Uterus (tissue), 4 donors: ENCODE measurements around the gene PRRC2B. TPM values are rescaled to one million over a fixed set of nuclear protein-coding genes. Genes with fewer than 3 reads are reported as not detected.

Experiments
- DNase-seq, 2 donors: peaks; one replicate each; pipeline ENCODE4 v3.0.0-alpha.2; 2019 to 2020
- H3K27ac ChIP-seq, 2 donors: fragments of 200-600 bp; sonication (generic); 1 replicate in 1 of 2; 2 replicates in 1 of 2; pipeline ENCODE4 v1.5.1; 2016 to 2018
- H3K27me3 ChIP-seq, 2 donors: fragments of 200-600 bp; sonication (generic); one replicate each; pipeline ENCODE4 v1.5.1; 2018 to 2019; ENCODE audit warnings: control low read depth in 1 of 2
- H3K36me3 ChIP-seq, 2 donors: fragments of 200-600 bp; sonication (generic); one replicate each; pipeline ENCODE4 v1.5.1; 2019; ENCODE audit warnings: control low read depth in 1 of 2
- H3K4me1 ChIP-seq, 2 donors: fragments of 200-600 bp; sonication (generic); one replicate each; pipeline ENCODE4 v1.5.1; 2018 to 2019; ENCODE audit warnings: control low read depth in 1 of 2
- H3K4me3 ChIP-seq, 2 donors: fragments of 200-600 bp; sonication (generic); 1 replicate in 1 of 2; 2 replicates in 1 of 2; pipeline ENCODE4 v1.5.1; 2018 to 2019; ENCODE audit warnings: mild to moderate bottlenecking in 1 of 2
- H3K9me3 ChIP-seq, 2 donors: fragments of 200-600 bp; sonication (generic); one replicate each; pipeline ENCODE4 v1.5.1; 2019; ENCODE audit warnings: control low read depth in 1 of 2
- CTCF ChIP-seq, 4 experiments: fragments of 200-600 bp in 2 of 4; fragments of 450-650 bp in 2 of 4; sonication (generic) in 2 of 4; IDR thresholded peaks; one replicate each; pipeline ENCODE4 v1.5.1; 2016 to 2019; ENCODE audit warnings: antibody characterized with exemption in 4 of 4, mild to moderate bottlenecking in 2 of 4, moderate library complexity in 1 of 4
- POLR2A ChIP-seq, 2 donors: fragments of 450-650 bp; IDR thresholded peaks; one replicate each; pipeline ENCODE4 v1.6.1; 2016; ENCODE audit warnings: antibody characterized with exemption in 2 of 2, mild to moderate bottlenecking in 1 of 2, moderate library complexity in 1 of 2
- intact Hi-C: fragments of 100-400 bp; cut with DNase I; formaldehyde crosslinking; loops from one replicate; pipeline ENCODE4 v1.15.1; 2023; ENCODE audit warnings: low total_unique reads
- total RNA-seq, 4 donors: library from RNA; depleted of rRNA in 3 of 4; stranded (reverse); fragments of >200 nt in 3 of 4; gene quantifications; one replicate each; pipeline versions ENCODE4 v1.1.0 to v1.2.4, GENCODE V29; 2014 to 2023
- donor health status: DM: yes; HTN: yes; CAD: no.

PRRC2B gene
- total RNA-seq, 4 donors from 2014 or later: 81.5 to 297 (median 133) TPM

- H3K27me3 ChIP-seq: no peaks in the 10 kb centered on the region
- no peaks in the 10 kb centered on the region for H3K36me3 ChIP-seq
- no peak overlapping the region for H3K4me3 ChIP-seq
- no peak for DNase-seq
- no peaks in the 10 kb centered on the region for H3K4me1 ChIP-seq
- no peaks in the 10 kb centered on the region for H3K9me3 ChIP-seq
- no peak overlapping the region for H3K27ac ChIP-seq
- TF ChIP-seq POLR2A (IDR thresholded peaks at IDR 0.05) (no peak), CTCF (IDR thresholded peaks at IDR 0.05) (no peak)
- intact Hi-C loops: no loop called here
Observed at GRCh38 chr9:131500377-131500776, 106.5 kb downstream of the PRRC2B start.

- intact Hi-C loops: no loop called here
- no peaks in the 10 kb centered on the region for H3K4me1 ChIP-seq
- no peak for DNase-seq
- H3K9me3 ChIP-seq: no peaks in the 10 kb centered on the region
- H3K27ac ChIP-seq: no peak overlapping the region
- H3K36me3 ChIP-seq: no peaks in the 10 kb centered on the region
- no peaks in the 10 kb centered on the region for H3K27me3 ChIP-seq
- no peak overlapping the region for H3K4me3 ChIP-seq
- TF ChIP-seq CTCF (IDR thresholded peaks at IDR 0.05) (no peak), POLR2A (IDR thresholded peaks at IDR 0.05) (no peak)
Observed at GRCh38 chr9:131500939-131501541, 107.2 kb downstream of the PRRC2B start.

- intact Hi-C loops: no loop called here
- no peaks in the 10 kb centered on the region for H3K27me3 ChIP-seq
- peak within 1 kb of the TSS; percentile 82 to 84 for H3K4me3 ChIP-seq
- TF ChIP-seq POLR2A (IDR thresholded peaks at IDR 0.05): peak in 1 of 2 donors; percentile 51
- peak in 1 of 4 experiments; percentile 26 for TF ChIP-seq CTCF (IDR thresholded peaks at IDR 0.05)
- H3K36me3 ChIP-seq: no peaks in the 10 kb centered on the region
- DNase-seq: peak; percentile 81 to 87
- no peaks in the 10 kb centered on the region for H3K9me3 ChIP-seq
- no peaks in the 10 kb centered on the region for H3K4me1 ChIP-seq
- peak within 1 kb of the TSS; percentile 62 to 69 for H3K27ac ChIP-seq
Observed at GRCh38 chr9:131502781-131503625, 109.1 kb downstream of the PRRC2B start, which contains the start of gene POMT1. TSS of gene POMT1 (plus strand) at chr9:131502918. CDS start at chr9:131504219, 1,301 bp downstream.

- DNase-seq: no peak
- intact Hi-C loops: no loop called here
- Histone ChIP-seq H3K27ac (peak overlapping the region in 1 of 2 donors; percentile 62), H3K9me3 (no peaks in the 10 kb centered on the region), H3K27me3 (no peaks in the 10 kb centered on the region), H3K36me3 (no peaks in the 10 kb centered on the region), H3K4me1 (no peaks in the 10 kb centered on the region), H3K4me3 (peak overlapping the region; percentile 82 to 84)
- TF ChIP-seq CTCF (IDR thresholded peaks at IDR 0.05) (no peak), POLR2A (IDR thresholded peaks at IDR 0.05) (no peak)
Observed at GRCh38 chr9:131503626-131504465, 110.0 kb downstream of the PRRC2B start.
